GM20431 (cell line): ENCODE data around the gene FBXO15.

Source experiments
- in situ Hi-C: fragments of 300-500 bp; cut with MseI, MboI; formaldehyde crosslinking; loops from one replicate; pipeline ENCODE4 v1.15.0; 2020; ENCODE audit warnings: low sequenced_read_pairs; ENCODE audit not compliant: unreplicated experiment

The FBXO15 gene

DNA sequence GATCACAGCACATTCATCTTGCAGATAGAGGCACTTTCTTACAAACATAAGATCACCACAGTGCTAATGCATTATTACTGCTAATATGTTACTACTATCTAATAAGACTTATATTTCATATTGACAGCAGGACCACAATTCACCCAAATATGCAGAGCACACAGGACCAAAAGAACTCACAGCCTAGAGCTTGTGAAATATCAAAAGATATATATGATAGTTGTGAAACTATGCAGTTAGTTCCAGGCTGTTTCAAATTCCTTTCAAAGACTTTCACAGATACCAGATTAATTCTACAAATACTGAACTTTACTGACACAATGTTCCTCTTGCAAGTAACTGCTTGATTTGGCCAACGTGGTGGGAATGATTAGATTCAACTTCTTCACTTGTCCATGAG, 23.0 kb downstream of the FBXO15 start:
- in situ Hi-C loops = no loop called here

DNA sequence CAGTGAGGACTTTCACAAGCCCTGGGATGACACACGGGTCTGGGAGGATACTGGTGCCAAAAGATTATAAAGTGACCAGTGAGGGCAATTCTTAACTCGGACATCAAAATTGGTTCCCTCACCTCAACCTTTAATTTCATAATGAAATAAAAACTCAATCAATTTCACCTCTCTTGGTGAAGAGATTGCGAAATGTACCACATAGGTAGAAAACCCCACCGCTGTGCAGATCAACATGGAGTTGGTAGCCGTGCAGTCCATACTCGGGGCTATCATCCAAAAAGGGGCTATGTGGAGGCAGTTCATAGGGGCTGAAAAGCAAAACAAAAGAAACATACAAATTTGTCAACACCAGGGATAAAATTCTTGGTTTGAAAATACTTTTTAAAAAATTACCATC, 24.4 kb downstream of the FBXO15 start:
- in situ Hi-C loops = no loop called here

DNA sequence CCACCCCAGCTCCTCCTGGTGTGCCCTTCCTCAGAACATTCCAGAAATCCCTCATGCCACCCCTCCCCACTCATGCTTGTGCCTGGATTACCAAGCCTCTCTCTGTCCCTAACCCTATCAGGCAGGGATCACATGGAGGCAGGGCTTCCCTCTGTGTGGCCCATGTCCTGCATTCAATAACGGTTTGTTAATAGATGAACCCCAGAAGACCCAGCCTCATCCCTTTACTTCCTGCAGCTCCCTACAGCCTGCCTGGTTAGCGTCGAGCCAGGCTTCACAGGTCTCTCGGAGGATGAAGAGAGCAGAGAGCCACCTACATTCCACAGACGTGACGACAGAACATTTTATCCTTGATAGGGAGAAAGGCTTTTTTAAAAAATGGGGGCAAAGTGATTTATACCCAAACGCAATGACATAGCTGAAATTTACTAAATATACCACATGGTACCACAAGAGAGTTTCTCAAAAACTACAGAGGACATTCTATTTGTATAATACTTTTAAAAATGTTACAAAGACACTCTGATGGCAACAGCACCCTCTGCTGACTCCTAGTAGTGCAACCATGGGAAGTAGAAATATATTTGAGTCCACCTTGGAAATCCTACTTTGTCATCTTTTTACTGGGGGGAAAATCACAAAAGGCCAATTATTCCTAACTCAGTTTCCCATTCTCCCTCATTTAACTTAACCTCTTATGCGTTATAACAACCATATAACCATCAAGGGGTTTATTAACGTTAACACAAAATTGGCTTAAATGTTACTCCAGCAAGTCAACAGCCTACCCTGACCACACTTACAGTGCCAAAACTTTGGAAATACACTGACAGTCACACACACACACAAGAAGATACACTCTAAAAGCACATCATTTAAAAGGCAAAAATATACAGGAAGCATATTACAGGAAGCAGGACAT, 30.7 kb downstream of the FBXO15 start:
- in situ Hi-C loops = no loop called here

DNA sequence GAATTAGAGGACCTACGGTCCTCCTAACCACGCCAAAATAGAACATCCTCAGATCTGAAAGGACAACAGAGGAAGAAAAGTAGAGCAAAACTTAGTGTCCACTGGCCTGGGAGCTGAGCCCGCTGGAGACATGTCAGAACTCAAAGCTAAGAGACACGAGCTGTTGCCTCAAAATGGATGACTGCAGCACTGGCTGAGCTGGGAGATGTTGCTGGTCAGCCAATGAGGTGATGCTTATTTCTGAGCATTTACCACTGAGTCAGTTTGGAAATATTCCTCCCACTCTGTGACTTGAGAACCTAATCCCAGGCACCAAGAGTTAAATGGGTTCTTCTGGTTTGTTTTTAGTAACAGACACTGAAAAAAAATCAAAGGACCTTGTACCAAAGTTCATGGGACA, 32.6 kb downstream of the FBXO15 start:
- in situ Hi-C loops = no loop called here

DNA sequence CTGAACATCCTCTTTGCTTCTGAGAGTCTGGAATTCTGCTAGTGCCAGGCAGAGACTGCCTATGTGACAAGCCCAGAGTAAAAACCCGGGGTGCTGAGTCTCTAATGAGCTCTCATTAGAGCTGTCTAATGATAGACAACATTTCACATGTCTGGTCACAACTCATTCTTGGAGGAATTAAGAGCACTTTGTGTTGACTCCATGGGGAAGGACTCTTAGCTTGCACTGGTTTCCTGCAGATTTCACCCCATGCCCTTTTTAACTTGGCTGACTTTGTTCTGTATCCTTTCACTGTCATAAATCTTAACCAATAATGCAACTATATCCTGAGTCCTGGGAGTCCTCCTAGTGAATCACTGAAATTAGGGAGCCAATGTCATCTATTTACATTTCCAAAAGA, 33.5 kb downstream of the FBXO15 start:
- in situ Hi-C loops = no loop called here

DNA sequence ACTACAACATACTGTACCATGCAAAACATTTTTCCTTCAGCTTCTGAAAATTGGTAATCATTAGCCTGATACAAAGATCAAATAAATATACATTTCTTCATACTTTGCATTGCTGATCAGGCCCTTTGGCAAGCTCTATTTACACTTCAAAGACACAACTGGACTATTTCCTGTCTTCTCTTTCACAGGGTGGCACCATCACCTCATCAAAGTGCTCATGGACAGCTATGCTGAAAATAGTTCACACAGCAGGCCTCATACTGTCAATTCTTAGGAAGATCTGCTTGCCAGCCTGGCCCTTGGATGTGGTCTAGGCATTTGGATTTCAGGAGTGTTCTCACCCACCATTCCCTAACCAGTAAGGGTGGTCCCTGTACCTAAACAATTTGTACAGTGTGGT, 33.9 kb downstream of the FBXO15 start:
- in situ Hi-C loops = no loop called here

DNA sequence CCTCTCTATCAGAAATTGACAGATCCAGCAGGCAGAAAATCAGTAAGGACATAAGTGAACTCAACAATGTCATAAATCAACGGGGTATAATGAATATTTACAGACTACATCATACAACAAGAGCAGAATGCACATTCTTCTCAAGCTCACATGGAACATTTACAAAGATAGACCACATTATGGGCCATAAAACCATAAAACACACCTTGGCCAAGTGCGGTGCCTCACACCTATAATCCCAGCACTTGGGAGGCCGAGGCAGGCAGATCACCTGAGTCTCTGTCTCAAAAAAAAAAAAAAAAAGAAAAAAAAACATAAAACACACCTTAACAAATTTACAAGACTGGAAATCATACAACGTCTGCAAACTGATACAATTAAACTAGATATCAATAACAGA, 36.7 kb downstream of the FBXO15 start:
- in situ Hi-C loops = no loop called here

DNA sequence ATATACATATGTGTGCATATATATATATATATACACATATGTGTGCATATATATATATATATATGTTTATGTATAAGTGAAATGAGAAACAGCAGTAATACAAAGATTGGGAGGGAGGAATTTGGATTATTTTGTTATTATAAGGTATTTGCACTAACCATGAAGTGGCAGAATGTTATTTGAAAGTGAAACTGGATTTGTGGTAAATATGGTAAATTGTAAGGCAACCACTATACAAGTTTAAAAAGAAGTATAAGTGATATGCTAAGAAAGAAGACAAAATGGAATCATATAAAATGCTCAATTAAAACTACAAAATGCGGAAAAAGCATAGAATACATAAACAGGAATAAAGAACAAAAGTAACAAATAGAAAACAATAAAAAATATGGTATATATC, 37.5 kb downstream of the FBXO15 start:
- in situ Hi-C loops = no loop called here

DNA sequence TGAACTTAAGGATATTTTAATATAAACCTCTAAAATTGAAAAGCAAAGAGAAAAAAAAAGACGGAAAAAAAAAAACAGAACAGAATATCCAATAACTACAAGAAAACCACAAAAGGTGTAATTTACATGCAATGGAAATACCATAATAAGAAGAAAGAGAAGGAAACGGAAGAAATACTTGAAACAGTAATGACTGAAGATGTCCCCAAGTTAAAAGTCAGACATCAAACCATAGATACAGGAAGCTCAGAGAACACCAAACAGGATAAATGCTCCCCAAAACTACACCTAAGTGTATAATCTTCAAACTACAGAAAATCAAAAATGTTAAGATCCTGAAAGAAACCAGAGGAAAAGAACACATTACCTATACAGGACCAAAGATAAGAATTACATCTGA, 39.2 kb downstream of the FBXO15 start:
- in situ Hi-C loops = no loop called here

DNA sequence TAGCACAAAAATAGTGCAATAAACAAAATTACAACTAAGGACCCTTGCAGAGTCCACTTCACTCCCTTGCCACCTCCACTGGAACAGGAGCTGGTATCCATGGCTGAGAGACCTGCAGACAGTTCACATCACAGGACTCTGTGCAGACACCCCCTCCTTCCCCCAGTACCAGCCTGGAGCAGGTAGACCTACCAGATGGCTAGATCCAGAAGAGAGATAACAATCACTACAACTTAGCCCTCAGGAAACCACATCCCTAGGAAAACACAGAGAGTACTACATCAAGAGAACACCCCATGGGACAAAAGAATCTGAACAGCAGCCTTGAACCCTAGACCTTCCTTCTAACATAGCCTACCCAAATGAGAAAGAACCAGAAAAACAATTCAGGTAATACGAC, 49.8 kb downstream of the FBXO15 start:
- in situ Hi-C loops = no loop called here

DNA sequence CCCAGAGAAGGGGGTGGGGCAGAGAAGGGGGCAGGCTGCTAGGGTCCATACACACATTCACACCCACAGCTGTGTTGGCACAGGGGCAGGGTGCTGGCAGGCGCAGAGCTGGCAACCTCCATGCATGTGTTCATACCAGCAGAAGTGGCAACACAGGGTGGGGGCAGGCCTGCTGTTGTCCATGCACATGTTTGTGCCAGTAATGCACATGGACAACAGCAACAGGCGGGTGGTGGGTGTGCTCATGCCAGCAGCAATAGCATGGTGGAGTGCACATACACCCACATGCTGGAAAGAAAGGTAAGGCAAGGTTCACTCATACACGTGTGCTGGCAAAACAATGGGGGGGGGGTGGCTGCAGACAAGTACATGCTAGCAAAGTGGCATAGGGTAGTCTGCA, 54.7 kb downstream of the FBXO15 start:
- in situ Hi-C loops = no loop called here

DNA sequence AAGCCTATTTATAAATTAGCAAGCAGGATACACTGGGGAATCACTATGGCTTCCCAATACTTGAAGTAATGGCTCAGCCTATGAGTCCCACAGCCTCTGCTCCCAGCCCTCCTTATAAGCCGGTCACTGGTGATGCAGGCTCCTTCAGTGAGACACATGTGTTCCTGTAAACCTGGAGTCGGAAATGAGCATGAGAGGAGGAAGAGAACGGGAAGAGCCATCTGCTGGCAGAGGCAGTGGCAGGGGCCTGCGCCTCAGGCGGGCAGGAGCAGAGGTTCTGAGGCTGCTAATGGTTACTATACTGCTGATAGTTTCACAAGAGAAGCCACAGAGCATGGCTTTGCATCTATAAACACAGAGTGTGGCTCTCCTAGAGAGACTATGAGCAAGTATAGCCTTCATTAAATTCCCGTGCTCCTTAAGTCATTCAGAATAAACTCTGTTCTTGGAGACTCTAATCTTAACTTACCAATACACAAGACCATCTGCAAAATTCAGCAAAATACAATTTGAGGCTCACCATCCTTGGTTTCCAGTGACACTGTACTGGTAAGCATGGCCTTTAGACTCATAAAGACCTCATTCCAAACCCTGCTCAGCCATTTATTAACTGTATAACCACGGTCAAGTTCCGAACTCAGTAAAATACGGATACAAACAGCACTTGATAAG, 63.3 kb downstream of the FBXO15 start:
- in situ Hi-C loops = no loop called here

DNA sequence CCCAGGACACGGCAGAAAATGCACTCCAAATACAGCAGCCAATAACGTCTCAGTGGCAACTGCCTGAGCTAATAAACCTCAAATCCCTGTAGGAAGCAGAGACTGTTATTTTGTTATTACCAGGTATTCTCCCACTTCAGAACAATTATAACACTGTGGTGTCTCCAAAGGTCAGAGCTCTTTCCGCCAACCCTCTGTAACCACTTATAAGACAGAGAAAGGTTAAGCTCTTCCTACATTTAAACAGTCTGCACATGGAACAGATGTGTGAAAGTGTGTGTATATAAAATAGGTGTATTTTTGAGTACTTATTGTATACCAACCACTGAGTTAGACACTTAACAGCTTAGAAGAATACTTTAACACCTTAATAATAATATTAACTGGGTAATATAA, 64.1 kb downstream of the FBXO15 start:
- in situ Hi-C loops = no loop called here

DNA sequence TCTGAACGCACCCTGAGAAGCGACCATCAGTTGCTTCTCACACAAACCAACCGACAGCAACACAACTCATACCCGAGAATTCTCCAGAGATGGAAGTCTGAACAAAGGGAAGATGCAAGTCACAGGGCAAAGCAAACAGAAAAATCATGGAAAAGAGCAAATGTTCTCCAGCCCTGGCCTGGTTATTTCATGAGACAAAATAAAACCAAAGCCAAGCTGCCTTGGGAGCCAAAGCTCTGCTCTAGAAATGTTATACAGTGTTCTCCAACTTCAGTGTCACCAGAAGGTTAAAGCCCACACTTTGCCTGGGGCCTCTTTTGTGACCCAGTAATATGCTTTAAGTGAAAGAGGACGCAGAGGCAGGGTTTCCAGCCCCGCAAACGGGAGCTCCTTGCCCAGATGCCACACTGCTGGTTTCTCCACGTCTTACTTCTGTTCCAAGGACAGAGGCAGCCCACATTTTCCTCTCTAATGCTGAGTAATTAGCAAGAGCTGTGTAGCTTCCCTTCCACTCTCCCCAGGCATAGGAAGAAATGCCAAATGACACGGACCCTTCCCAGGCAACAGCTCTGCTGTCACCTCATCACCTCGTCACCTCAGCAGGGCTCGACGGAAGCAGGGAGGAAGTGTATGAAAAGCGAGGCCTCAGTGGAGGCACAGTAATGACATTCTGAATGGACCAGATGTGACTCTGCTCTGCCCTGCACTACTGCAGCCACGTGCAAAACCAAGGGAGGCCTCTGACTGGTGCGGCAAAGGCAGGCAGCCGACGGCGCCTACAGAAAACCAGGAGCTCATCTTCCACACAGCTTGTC, 64.7 kb downstream of the FBXO15 start:
- in situ Hi-C loops = no loop called here

DNA sequence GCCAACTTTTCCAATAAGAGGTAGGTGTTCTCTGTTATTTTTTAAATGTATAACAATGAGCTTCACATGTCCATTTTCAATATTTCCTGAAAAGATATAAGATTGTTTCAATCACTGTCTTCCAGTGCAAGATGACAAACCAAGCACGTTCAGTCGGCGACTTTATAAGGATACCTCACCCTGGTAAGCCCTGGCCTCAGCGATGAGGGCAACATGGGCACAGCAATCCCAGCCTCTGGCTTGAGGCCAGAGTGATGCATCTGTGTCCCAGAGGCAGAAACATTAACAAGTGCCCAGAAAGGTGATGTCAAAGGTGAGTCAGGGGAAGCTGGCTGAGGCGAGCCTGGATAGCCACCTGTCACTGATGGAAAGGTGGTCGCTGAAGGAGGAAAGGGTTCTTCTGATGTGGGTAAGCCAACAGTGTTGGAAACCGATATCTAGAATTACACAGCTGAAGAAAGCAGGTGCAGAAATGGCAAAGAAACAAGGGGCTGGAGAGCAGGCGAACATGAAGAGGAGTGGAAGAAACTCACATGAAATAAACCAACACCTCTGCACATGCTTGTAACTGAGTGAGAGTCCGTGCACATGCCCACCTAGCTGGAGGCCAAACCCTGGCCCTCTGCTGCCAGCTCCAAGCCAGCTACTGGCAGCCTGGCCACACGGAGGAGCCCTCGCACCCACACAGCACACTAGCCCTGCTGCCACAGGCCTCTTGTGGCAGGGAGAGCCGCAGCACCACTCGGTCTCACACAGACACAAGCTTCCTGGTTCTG, 65.5 kb downstream of the FBXO15 start:
- in situ Hi-C loops = no loop called here

DNA sequence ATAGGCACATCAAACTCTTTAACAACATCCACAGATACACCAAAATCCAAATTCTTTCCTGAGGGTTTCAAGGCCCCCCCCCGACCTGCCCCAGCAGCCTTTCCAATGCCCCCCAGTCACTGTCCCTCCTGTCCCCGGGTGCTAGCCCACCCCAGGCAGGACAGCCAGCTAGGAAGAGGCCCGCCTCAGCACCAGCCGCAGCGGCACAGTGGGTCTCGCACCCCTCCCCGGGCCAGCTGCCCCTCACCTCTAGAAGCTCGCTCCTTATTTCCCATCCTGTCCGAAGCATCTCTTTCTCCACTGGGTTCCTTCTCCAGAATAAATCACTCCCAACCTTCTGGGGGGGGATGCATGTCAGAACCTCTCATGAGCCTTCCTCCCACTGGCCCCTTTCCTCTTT, 69.4 kb downstream of the FBXO15 start:
- in situ Hi-C loops = no loop called here

DNA sequence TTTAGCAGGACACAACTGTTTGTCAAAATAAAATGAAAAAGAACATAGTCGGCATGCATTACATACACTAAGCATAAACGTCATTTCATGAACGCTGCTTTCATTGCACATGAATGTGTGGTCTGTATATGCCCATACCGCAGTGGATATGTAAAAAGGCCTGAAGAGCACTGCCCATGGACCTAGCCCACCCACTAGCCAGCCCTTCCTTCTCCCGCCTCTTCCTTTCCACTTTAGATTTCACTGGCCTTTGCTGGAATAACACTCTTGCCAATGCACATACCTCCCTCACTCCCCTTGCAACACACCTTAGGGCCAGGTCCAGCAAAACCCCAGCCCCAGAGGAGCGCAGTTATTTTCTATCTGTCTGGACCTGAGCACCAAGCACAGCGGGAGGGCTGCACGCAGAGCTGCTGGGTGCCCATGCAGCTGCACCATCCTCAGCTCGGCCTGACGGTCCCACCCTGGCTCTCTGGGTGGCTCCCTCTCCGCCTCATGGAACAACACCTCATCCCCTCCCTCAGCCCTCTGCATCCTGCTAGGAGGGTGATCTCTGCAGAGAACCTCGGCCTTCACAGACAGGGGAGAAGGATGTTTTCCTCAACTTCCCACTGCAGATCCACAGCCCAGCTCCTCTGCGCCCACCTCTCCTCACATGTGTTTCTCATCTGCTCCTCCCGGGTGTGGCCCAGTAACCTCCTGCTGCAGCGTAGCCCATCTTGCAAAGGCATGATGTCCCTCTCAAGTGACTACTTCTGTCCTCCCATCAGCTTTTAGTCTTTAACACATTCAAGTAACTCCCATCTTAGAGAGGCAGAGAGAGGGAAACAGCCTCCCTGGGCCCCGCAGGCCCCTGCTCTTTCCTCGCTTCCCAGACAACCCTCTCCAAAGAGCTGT, 72.7 kb downstream of the FBXO15 start:
- in situ Hi-C loops = no loop called here

DNA sequence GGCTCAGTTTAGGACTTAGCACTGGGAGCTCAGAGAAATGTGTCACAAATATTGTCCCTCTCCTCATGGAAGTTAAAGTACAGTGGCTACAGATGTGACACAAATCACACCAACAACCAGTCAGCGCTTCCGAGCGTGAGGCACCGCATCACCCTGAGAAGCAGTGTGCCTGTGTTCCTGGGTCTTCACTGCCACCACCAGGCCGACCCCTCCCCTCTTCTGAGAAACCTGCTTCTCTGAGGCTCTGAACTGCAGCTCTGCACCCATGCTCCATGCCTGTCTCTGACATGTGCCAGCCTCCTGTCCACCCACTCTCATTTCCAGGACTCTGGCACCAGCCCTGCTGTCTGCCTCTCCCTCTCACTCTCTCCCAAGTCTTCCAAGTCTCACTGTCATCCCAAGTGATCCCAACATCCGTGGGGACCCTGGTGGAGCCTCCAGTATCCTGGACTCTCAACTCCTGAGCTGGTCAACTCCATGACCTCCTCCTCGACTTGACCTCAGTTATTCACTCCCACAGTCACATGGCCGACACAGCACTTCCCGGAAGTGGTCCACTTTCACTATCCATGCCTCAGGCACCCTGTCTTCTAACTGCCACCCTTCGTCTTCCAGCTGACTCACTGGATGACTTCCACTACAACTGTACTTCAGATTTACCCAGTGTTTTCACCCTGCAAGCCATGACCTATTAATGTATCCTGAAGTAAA, 73.5 kb downstream of the FBXO15 start:
- in situ Hi-C loops = no loop called here
